SK-N-SH treated with all-trans-retinoic acid at 6 μM for 48 hours (cell line): ENCODE measurements around the gene EPS8.

Experiments
- ATAC-seq: fragments of 200-7000 bp; cut with Tn5 transposase; 3 replicates; pipeline ENCODE4 v1.9.1; 2020; ENCODE audit warnings: mild to moderate bottlenecking, moderate library complexity
- ARNTL ChIP-seq: fragments of 450-650 bp; formaldehyde crosslinking; IDR thresholded peaks from 2 replicates; pipeline ENCODE4 v1.5.0; 2020; ENCODE audit warnings: low read depth, mild to moderate bottlenecking, moderate library complexity, borderline replicate concordance
- BACH2 ChIP-seq: fragments of 250-450 bp; sonication (Bioruptor Pico); IDR thresholded peaks from 2 replicates; pipeline ENCODE4 v1.9.0; 2021; ENCODE audit warnings: mild to moderate bottlenecking, borderline replicate concordance
- CREB5 ChIP-seq: fragments of 250-450 bp; sonication (Bioruptor Pico); IDR thresholded peaks from 2 replicates; pipeline ENCODE4 v1.5.1; 2020; ENCODE audit warnings: low read depth, mild to moderate bottlenecking, moderate library complexity
- CSDC2 ChIP-seq: fragments of 250-450 bp; sonication (Bioruptor Pico); IDR thresholded peaks from 2 replicates; pipeline ENCODE4 v1.5.0; 2020; ENCODE audit warnings: mild to moderate bottlenecking, moderate library complexity
- CSRNP3 ChIP-seq: fragments of 250-450 bp; sonication (Bioruptor Pico); IDR thresholded peaks from 2 replicates; pipeline ENCODE4 v1.5.1; 2021; ENCODE audit warnings: mild to moderate bottlenecking, moderate library complexity
- ESRRG ChIP-seq: fragments of 250-450 bp; sonication (Bioruptor Pico); IDR thresholded peaks from 2 replicates; pipeline ENCODE4 v1.6.1; 2021; ENCODE audit warnings: mild to moderate bottlenecking
- GLIS3 ChIP-seq: fragments of 250-450 bp; sonication (Bioruptor Pico); IDR thresholded peaks from 2 replicates; pipeline ENCODE4 v1.5.0; 2020; ENCODE audit warnings: mild to moderate bottlenecking, moderate library complexity
- ISL1 ChIP-seq: fragments of 250-450 bp; sonication (Bioruptor Pico); IDR thresholded peaks from 2 replicates; pipeline ENCODE4 v2.1.2; 2022; ENCODE audit warnings: mild to moderate bottlenecking, moderate library complexity
- OSR1 ChIP-seq: fragments of 250-450 bp; sonication (Bioruptor Pico); IDR thresholded peaks from 2 replicates; pipeline ENCODE4 v1.8.0; 2022; ENCODE audit warnings: moderate library complexity, mild to moderate bottlenecking, inconsistent platforms
- PATZ1 ChIP-seq: fragments of 250-450 bp; sonication (Bioruptor Pico); IDR thresholded peaks from 2 replicates; pipeline ENCODE4 v1.8.0; 2020; ENCODE audit warnings: mild to moderate bottlenecking, moderate library complexity, borderline replicate concordance
- POU6F1 ChIP-seq: fragments of 250-450 bp; sonication (Bioruptor Pico); IDR thresholded peaks from 2 replicates; pipeline ENCODE4 v1.8.0; 2021; ENCODE audit warnings: low read depth, mild to moderate bottlenecking, moderate library complexity, borderline replicate concordance
- PPARA ChIP-seq: fragments of 250-450 bp; sonication (Bioruptor Pico); IDR thresholded peaks from 2 replicates; pipeline ENCODE4 v1.5.0; 2020; ENCODE audit warnings: mild to moderate bottlenecking, borderline replicate concordance
- RARB ChIP-seq: fragments of 250-450 bp; sonication (Bioruptor Pico); IDR thresholded peaks from 2 replicates; pipeline ENCODE4 v1.8.0; 2021; ENCODE audit warnings: mild to moderate bottlenecking, moderate library complexity
- SNAI2 ChIP-seq: fragments of 250-450 bp; sonication (Bioruptor Pico); IDR thresholded peaks from 2 replicates; pipeline ENCODE4 v1.5.0; 2020; ENCODE audit warnings: mild to moderate bottlenecking, moderate library complexity
- TCF4 ChIP-seq: fragments of 250-450 bp; sonication (Bioruptor Pico); IDR thresholded peaks from 2 replicates; pipeline ENCODE4 v1.8.0; 2021; ENCODE audit warnings: mild to moderate bottlenecking, moderate library complexity, borderline replicate concordance
- TOX ChIP-seq: fragments of 250-450 bp; sonication (Bioruptor Pico); IDR thresholded peaks from 2 replicates; pipeline ENCODE4 v1.8.0; 2021; ENCODE audit warnings: mild to moderate bottlenecking, moderate library complexity, borderline replicate concordance
- ZC3H10 ChIP-seq: fragments of 250-450 bp; sonication (Bioruptor Pico); IDR thresholded peaks from 2 replicates; pipeline ENCODE4 v1.5.1; 2021; ENCODE audit warnings: mild to moderate bottlenecking, moderate library complexity
- ZFP30 ChIP-seq: fragments of 450-650 bp; formaldehyde crosslinking; IDR thresholded peaks from 2 replicates; pipeline ENCODE4 v1.5.0; 2022; ENCODE audit warnings: mild to moderate bottlenecking, moderate library complexity
- ZNF565 ChIP-seq: fragments of 450-650 bp; formaldehyde crosslinking; conservative IDR thresholded peaks from 2 replicates; pipeline ENCODE4 v1.5.0; 2020; ENCODE audit warnings: low read depth, mild to moderate bottlenecking, moderate library complexity
- ZNF70 ChIP-seq: fragments of 450-650 bp; formaldehyde crosslinking; IDR thresholded peaks from 2 replicates; pipeline ENCODE4 v1.5.0; 2020; ENCODE audit warnings: mild to moderate bottlenecking, moderate library complexity
- ZNF8 ChIP-seq: fragments of 450-650 bp; formaldehyde crosslinking; IDR thresholded peaks from 2 replicates; pipeline ENCODE4 v1.5.0; 2020; ENCODE audit warnings: mild to moderate bottlenecking, moderate library complexity

Gene EPS8

GRCh38 chr12:15690320-15690719 lies 98.9 kb downstream of the EPS8 start:
- no peak for TF ChIP-seq BACH2 (CRISPR knock-in tag)
- no peak for ATAC-seq

GRCh38 chr12:15689751-15690191 lies 99.4 kb downstream of the EPS8 start:
- TF ChIP-seq ZC3H10 (no peak), PPARA (CRISPR knock-in tag) (no peak), ZFP30 (no peak), ZNF70 (CRISPR knock-in tag) (no peak), ARNTL (no peak), RARB (no peak), TOX (CRISPR knock-in tag) (no peak), TCF4 (CRISPR knock-in tag) (no peak), PATZ1 (CRISPR knock-in tag) (no peak), SNAI2 (CRISPR knock-in tag) (no peak), ISL1 (CRISPR knock-in tag) (no peak), ESRRG (no peak), CSRNP3 (CRISPR knock-in tag) (no peak), CSDC2 (CRISPR knock-in tag) (no peak), POU6F1 (no peak)
- no peak for ATAC-seq

GRCh38 chr12:15688838-15689625 lies 100.2 kb downstream of the EPS8 start:
- no peak; the same call in 1 of the 3 replicates for ATAC-seq

More at GRCh38 chr12:15688838-15689625, 100.2 kb downstream of the EPS8 start:
- no peak for TF ChIP-seq ZNF8 (CRISPR knock-in tag)
- no peak for TF ChIP-seq CSRNP3 (CRISPR knock-in tag)
- no peak for TF ChIP-seq ESRRG
- TF ChIP-seq ZFP30: no peak
- no peak for TF ChIP-seq ZNF565 (CRISPR knock-in tag)
- no peak for TF ChIP-seq CREB5 (CRISPR knock-in tag)
- no peak for TF ChIP-seq GLIS3 (CRISPR knock-in tag)
- no peak for TF ChIP-seq RARB
- no peak for TF ChIP-seq PPARA (CRISPR knock-in tag)
- no peak for TF ChIP-seq TCF4 (CRISPR knock-in tag)
- TF ChIP-seq POU6F1: no peak
- no peak for TF ChIP-seq CSDC2 (CRISPR knock-in tag)
- no peak for TF ChIP-seq ZC3H10
- TF ChIP-seq ARNTL: no peak
- TF ChIP-seq ZNF70 (CRISPR knock-in tag): no peak
- TF ChIP-seq OSR1 (CRISPR knock-in tag): no peak
- no peak for TF ChIP-seq TOX (CRISPR knock-in tag)
